Ovary (tissue), 9 donors: ENCODE data around the gene CDHR3. TPM values are rescaled to one million over a fixed set of nuclear protein-coding genes. Genes with fewer than 3 reads are reported as not detected.
"Not testable (repeated sequence)": the region's sequence is repeated elsewhere in the genome, so short reads cannot be mapped to it uniquely, and the experiment has no call there.

Experiments used
- DNase-seq, 5 donors: peaks; one replicate each; pipeline ENCODE4 v3.0.0-alpha.2; 2019 to 2020
- H3K27ac ChIP-seq, 2 donors: fragments of 200-600 bp; one replicate each; pipeline versions ENCODE4 v1.5.1 to v1.8.0; 2019 to 2022
- H3K27me3 ChIP-seq: fragments of 200-600 bp; one replicate; pipeline ENCODE4 v1.8.0; 2022
- H3K36me3 ChIP-seq: fragments of 200-600 bp; sonication (generic); one replicate; pipeline ENCODE4 v1.5.1; 2019
- H3K4me1 ChIP-seq: one replicate; pipeline ENCODE4 v1.8.1; 2013; ENCODE audit warnings: mild to moderate bottlenecking, moderate library complexity; ENCODE audit not compliant: insufficient read depth
- H3K4me3 ChIP-seq: fragments of 200-600 bp; sonication (generic); one replicate; pipeline ENCODE4 v1.5.1; 2017
- H3K9me3 ChIP-seq, 2 donors: fragments of 200-600 bp in 1 of 2; sonication (generic) in 1 of 2; one replicate each; pipeline versions ENCODE4 v1.5.1 to v1.8.1; 2013 to 2019; ENCODE audit warnings: mild to moderate bottlenecking in 1 of 2, moderate library complexity in 1 of 2
- EP300 ChIP-seq: sonication (generic); formaldehyde crosslinking; IDR thresholded peaks from one replicate; pipeline ENCODE4 v1.6.1; 2017; ENCODE audit warnings: antibody characterized with exemption
- POLR2A ChIP-seq: fragments of 450-650 bp; IDR thresholded peaks from one replicate; pipeline ENCODE4 v1.6.1; 2017; ENCODE audit warnings: antibody characterized with exemption, mild to moderate bottlenecking, moderate library complexity
- WGBS, 3 donors: extraction: QIAGEN DNeasy Blood & Tissue Kit in 1 of 3; methylation state at CpG; one replicate each; pipeline versions ENCODE4 v1.1.5 to v1.1.7; 2013 to 2017; 5-methylcytosine and 5-hydroxymethylcytosine counted together
- intact Hi-C, 4 donors: fragments of 100-400 bp; cut with DNase I; formaldehyde crosslinking; loops; one replicate each; pipeline versions ENCODE4 v1.11.0 to v1.15.1; 2022 to 2023
- polyA plus RNA-seq, 2 donors: library from polyadenylated mRNA; stranded (reverse); fragments of 200-250 nt in 1 of 2; fragments of 350-450 nt in 1 of 2; fragmentation: Illumina TruSeq in 1 of 2; extraction: RNeasy Lipid Tissue Mini Kit (QIAGEN cat#74804) in 1 of 2; gene quantifications; one replicate each; pipeline ENCODE4 v1.2.3, GENCODE V29; 2013 to 2014
- total RNA-seq, 7 donors: library from RNA; depleted of rRNA in 2 of 7; stranded (reverse); fragments of >200 nt in 2 of 7; fragmentation: NEBNext Ultra II Directional in 3 of 7; extraction: Animal tissue kit (Norgen Biotek cat#: 25700) in 3 of 7; gene quantifications; one replicate each; pipeline versions ENCODE4 v1.1.0 to v1.2.4, GENCODE V29; 2016 to 2023
- TF ChIP-seq, protein P1 (sequence below), 3 donors: fragments of 450-650 bp in 2 of 3; fragments of 200-600 bp in 1 of 3; IDR thresholded peaks; one replicate each; pipeline versions ENCODE4 v1.5.1 to v1.8.0; 2016 to 2022; ENCODE audit warnings: antibody characterized with exemption in 3 of 3, mild to moderate bottlenecking in 1 of 3
- donor health status: DM: no; HTN: no; CAD: no; lungs with moderate emphysema.
- donor health status: DM: no; HTN: no; CAD: no.
- donor health status: Bipolar disorder and iron deficiency.
- donor health status: DM: yes; HTN: yes; CAD: no.
- donor health status: DM: no; HTN: no; CAD: no.
- donor health status: DM: yes; HTN: yes; CAD: no.

The CDHR3 gene
- total and polyA plus RNA-seq, 9 donors = 1.8 to 76.4 (median 8.6) TPM

DNA sequence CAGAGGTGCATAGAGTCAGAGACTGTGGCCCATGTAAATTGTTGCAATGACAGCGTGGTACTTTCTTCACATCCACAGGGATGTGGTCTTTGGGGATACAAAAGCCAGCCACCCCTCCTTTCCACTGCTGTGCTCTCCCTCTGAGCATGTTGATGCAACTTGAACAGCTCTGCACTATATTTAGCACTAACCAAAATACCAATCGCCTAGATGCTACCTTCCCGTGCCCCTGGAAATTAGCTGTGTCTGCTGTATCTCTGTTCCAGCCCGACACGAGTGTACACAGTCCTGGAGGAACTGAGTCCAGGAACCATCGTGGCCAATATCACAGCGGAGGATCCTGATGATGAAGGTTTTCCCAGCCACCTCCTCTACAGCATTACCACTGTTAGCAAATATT lies 38.1 kb downstream of the CDHR3 start:
- Histone ChIP-seq H3K4me3 (no peak overlapping the region), H3K36me3 (no peaks in the 10 kb centered on the region), H3K4me1 (no peaks in the 10 kb centered on the region), H3K27me3 (no peaks in the 10 kb centered on the region), H3K9me3 (no peaks in the 10 kb centered on the region), H3K27ac (no peak overlapping the region)
- no peak for DNase-seq
- TF ChIP-seq, protein P1, sequence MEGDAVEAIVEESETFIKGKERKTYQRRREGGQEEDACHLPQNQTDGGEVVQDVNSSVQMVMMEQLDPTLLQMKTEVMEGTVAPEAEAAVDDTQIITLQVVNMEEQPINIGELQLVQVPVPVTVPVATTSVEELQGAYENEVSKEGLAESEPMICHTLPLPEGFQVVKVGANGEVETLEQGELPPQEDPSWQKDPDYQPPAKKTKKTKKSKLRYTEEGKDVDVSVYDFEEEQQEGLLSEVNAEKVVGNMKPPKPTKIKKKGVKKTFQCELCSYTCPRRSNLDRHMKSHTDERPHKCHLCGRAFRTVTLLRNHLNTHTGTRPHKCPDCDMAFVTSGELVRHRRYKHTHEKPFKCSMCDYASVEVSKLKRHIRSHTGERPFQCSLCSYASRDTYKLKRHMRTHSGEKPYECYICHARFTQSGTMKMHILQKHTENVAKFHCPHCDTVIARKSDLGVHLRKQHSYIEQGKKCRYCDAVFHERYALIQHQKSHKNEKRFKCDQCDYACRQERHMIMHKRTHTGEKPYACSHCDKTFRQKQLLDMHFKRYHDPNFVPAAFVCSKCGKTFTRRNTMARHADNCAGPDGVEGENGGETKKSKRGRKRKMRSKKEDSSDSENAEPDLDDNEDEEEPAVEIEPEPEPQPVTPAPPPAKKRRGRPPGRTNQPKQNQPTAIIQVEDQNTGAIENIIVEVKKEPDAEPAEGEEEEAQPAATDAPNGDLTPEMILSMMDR (IDR thresholded peaks at IDR 0.05) = no peak
- TF ChIP-seq POLR2A (no peak), EP300 (no peak)
- intact Hi-C loops = no loop called here
- 61 to 74% (median 67%) methylated on average over 7 of the region's 7 CpGs for WGBS, 3 donors

DNA sequence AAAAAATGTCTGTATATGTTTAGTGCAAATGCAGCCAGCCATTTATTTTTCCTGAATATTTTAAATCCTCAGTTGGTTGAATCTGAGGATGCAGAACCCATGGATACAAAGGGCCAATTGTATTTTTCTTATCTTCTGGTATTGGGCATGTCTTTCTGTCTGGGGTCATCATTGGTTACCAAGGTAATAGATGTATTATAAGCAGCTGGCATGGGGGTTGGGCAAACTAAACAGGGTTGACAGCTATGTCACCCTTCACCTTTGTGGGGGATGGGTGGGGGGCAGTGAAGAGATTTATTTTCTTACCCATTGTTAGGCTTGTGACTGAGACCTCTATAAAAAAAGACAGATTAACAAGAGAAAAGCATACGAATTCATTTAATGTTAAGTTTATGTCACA lies 38.8 kb downstream of the CDHR3 start:
- DNase-seq = no peak
- H3K4me3 ChIP-seq = no peak overlapping the region
- no peaks in the 10 kb centered on the region for H3K27me3 ChIP-seq
- 69 to 88% (median 88%) methylated on average over 1 of the region's 1 CpG for WGBS, 3 donors
- no peaks in the 10 kb centered on the region for H3K9me3 ChIP-seq
- TF ChIP-seq EP300 (no peak), POLR2A (no peak)
- TF ChIP-seq, protein P1 (IDR thresholded peaks at IDR 0.05) = no peak
- no peaks in the 10 kb centered on the region for H3K4me1 ChIP-seq
- intact Hi-C loops = no loop called here
- no peaks in the 10 kb centered on the region for H3K36me3 ChIP-seq
- H3K27ac ChIP-seq = no peak overlapping the region

DNA sequence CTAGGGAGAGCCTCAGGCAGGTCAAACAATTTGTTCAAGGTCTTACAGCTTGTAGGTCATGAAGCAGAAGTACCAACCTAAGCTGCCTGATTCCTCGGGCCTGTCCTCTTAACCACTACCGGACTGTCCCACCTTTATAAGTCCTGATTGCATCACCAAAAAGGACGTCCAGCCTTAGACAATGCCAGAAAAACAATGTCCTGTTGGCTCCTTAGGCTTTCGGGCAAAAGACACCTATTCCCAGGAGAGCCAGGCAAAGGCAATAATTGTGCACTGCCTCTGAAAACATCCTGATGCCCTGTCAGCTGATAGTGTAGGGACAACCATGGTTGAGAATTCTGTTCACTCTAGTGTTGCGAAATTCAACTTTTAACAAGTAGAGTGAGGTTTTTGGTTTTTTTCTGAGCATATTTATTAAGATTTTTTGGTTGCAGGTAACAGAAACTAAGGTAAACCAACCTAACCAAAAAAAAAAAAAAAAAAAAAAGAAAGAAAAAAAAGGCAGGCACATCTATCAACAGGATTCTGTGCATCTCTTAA lies 40.5 kb downstream of the CDHR3 start:
- Histone ChIP-seq H3K36me3 (no peaks in the 10 kb centered on the region), H3K27ac (no peak overlapping the region), H3K27me3 (no peaks in the 10 kb centered on the region), H3K4me3 (no peak overlapping the region), H3K4me1 (no peaks in the 10 kb centered on the region), H3K9me3 (no peaks in the 10 kb centered on the region)
- intact Hi-C loops = no loop called here
- TF ChIP-seq, protein P1 (IDR thresholded peaks at IDR 0.05) = no peak
- TF ChIP-seq EP300 (no peak), POLR2A (no peak)
- no peak for DNase-seq
- 83 to 91% (median 91%) methylated on average over 5 of the region's 5 CpGs for WGBS, 3 donors

DNA sequence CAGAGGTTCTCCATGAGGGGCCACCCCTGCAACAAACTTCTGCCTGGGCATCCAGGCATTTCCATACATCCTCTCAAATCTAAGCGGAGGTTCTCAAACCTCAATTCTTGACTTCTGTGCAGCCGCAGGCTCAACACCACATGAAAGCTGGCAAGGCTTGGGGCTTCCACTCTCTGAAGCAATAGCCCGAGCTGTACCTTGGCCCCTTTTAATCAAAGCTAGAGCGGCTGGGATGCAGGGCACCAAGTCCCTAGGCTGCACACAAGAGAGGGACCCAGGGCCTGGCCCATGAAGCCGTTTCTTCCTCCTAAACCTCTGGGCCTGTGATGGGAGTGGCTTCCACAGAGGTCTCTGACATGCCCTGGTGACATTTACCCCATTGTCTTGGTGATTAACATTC lies 43.8 kb downstream of the CDHR3 start:
- no peaks in the 10 kb centered on the region for H3K36me3 ChIP-seq
- DNase-seq = no peak
- TF ChIP-seq EP300 (no peak), POLR2A (no peak)
- TF ChIP-seq, protein P1 (IDR thresholded peaks at IDR 0.05) = no peak
- no peaks in the 10 kb centered on the region for H3K9me3 ChIP-seq
- no peaks in the 10 kb centered on the region for H3K27me3 ChIP-seq
- intact Hi-C loops = no loop called here
- no peak overlapping the region for H3K4me3 ChIP-seq
- WGBS, 3 donors = 91 to 94% (median 94%) methylated on average over 5 of the region's 5 CpGs
- no peak overlapping the region for H3K27ac ChIP-seq
- H3K4me1 ChIP-seq = peaks cover 1% of the 10 kb centered on the region

DNA sequence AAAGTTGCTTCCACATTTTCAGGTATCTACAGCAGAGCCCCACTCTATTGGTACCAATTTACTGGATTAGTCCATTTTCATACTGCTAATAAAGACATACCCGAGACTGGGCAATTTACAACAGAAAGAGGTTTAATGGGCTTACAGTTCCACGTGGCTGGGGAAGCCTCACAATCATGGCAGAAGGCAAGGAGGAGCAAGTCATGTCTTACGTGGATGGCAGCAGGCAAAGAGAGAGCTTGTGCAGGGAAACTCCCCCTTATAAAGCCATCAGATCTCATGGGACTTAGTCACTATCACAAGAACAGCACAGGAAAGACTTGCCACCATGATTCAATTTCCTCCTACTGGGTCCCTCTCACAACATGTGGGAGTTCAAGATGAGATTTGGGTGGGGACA lies 44.7 kb downstream of the CDHR3 start:
- H3K4me1 ChIP-seq, intact Hi-C loops, H3K27me3 ChIP-seq, H3K4me3 ChIP-seq, H3K27ac ChIP-seq, H3K36me3 ChIP-seq, H3K9me3 ChIP-seq, DNase-seq: not testable (repeated sequence)
- WGBS, 3 donors = 84 to 88% (median 84%) methylated on average over 3 of the region's 3 CpGs
